Kidney epithelial cell (primary cell): ENCODE results near the gene PTPN18. TPM values are rescaled to one million over a fixed set of nuclear protein-coding genes. Genes with fewer than 3 reads are reported as not detected.
"Not testable (repeated sequence)": the region's sequence is repeated elsewhere in the genome, so short reads cannot be mapped to it uniquely, and the experiment has no call there.

ENCODE experiments used
- DNase-seq: peaks from one replicate; pipeline ENCODE4 v3.0.0-alpha.2; 2010; ENCODE audit warnings: low read depth
- H3K27me3 ChIP-seq: 2 replicates; pipeline ENCODE4 v1.6.0; 2011; ENCODE audit warnings: low read length; ENCODE audit not compliant: control insufficient read depth, insufficient read depth
- H3K36me3 ChIP-seq: 2 replicates; pipeline ENCODE4 v1.5.1; 2011; ENCODE audit warnings: low read length; ENCODE audit not compliant: control insufficient read depth, insufficient read depth
- H3K4me3 ChIP-seq: 2 replicates; pipeline ENCODE4 v1.5.1; 2011; ENCODE audit warnings: low read depth, mild to moderate bottlenecking, control low read depth, low read length
- CTCF ChIP-seq: IDR thresholded peaks from 2 replicates; pipeline ENCODE4 v1.5.1; 2011; ENCODE audit warnings: mild to moderate bottlenecking, moderate library complexity, low read length, control low read depth, inconsistent platforms; ENCODE audit not compliant: insufficient read depth, poor library complexity, severe bottlenecking
- total RNA-seq: library from RNA; depleted of rRNA; stranded (reverse); fragments of >200 nt; gene quantifications from 2 replicates; pipeline ENCODE4 v1.2.3, GENCODE V29; 2015

PTPN18 gene
- total RNA-seq, 1 donor from 2014 or later: 15.9 TPM

- no peak for TF ChIP-seq CTCF
- Histone ChIP-seq H3K36me3 (no peaks in the 10 kb centered on the region), H3K27me3 (no peaks in the 10 kb centered on the region), H3K4me3 (peak overlapping the region; percentile 70)
- no peak for DNase-seq
These were observed 34.7 kb downstream of the PTPN18 start for GRCh38 chr2:130390460-130391057.

GRCh38 chr2:130391058-130391871, 35.4 kb downstream of the PTPN18 start:
- Histone ChIP-seq H3K27me3 (no peaks in the 10 kb centered on the region), H3K36me3 (no peaks in the 10 kb centered on the region), H3K4me3 (peak overlapping the region; percentile 70)
- no peak for TF ChIP-seq CTCF
- no peak for DNase-seq

GRCh38 chr2:130391872-130392670, 36.2 kb downstream of the PTPN18 start:
- H3K27me3 ChIP-seq: no peaks in the 10 kb centered on the region
- no peak for DNase-seq
- no peaks in the 10 kb centered on the region for H3K36me3 ChIP-seq
- peak overlapping the region; percentile 70 for H3K4me3 ChIP-seq
- TF ChIP-seq CTCF: no peak

- Histone ChIP-seq H3K27me3 (no peaks in the 10 kb centered on the region), H3K36me3 (no peaks in the 10 kb centered on the region), H3K4me3 (no peak overlapping the region)
- no peak for DNase-seq
- TF ChIP-seq CTCF: no peak
These were observed 37.6 kb downstream of the PTPN18 start for GRCh38 chr2:130393318-130393910.

GRCh38 chr2:130406280-130406679, 50.4 kb downstream of the PTPN18 start:
- not testable (repeated sequence) for H3K4me3 ChIP-seq, H3K36me3 ChIP-seq, H3K27me3 ChIP-seq, DNase-seq

GRCh38 chr2:130416693-130417092, 60.8 kb downstream of the PTPN18 start:
- not testable (repeated sequence) for H3K27me3 ChIP-seq, H3K36me3 ChIP-seq, DNase-seq, H3K4me3 ChIP-seq

- not testable (repeated sequence) for DNase-seq, H3K4me3 ChIP-seq, H3K36me3 ChIP-seq, H3K27me3 ChIP-seq
These were observed 63.0 kb downstream of the PTPN18 start for GRCh38 chr2:130418845-130419244.
